T-helper 2 cell treated with Interferon-gamma antibody and Interleukin-4, amounts not matched to agents 5 μg/mL and 100 μg/mL, for 36 hours (primary cell): ENCODE measurements around the gene TGFBR3.

Experiments
- DNase-seq: peaks from one replicate; pipeline ENCODE4 v3.0.0; 2021; ENCODE audit warnings: low spot score
- H3K27ac Mint-ChIP-seq: one replicate; pipeline ENCODE4 v1.8.0; 2021; ENCODE audit warnings: mild to moderate bottlenecking, mixed read lengths
- H3K27me3 Mint-ChIP-seq: one replicate; pipeline ENCODE4 v1.8.0; 2021; ENCODE audit warnings: low read depth, mixed read lengths
- H3K36me3 Mint-ChIP-seq: one replicate; pipeline ENCODE4 v1.8.0; 2021; ENCODE audit warnings: low read depth, mixed read lengths
- H3K4me1 Mint-ChIP-seq: one replicate; pipeline ENCODE4 v1.8.0; 2021; ENCODE audit warnings: low read depth, mixed read lengths
- H3K4me3 Mint-ChIP-seq: one replicate; pipeline ENCODE4 v1.8.0; 2022; ENCODE audit warnings: mild to moderate bottlenecking, moderate library complexity, mixed read lengths
- H3K9me3 Mint-ChIP-seq: one replicate; pipeline ENCODE4 v1.8.0; 2021; ENCODE audit warnings: mixed read lengths

TGFBR3 gene

DNA sequence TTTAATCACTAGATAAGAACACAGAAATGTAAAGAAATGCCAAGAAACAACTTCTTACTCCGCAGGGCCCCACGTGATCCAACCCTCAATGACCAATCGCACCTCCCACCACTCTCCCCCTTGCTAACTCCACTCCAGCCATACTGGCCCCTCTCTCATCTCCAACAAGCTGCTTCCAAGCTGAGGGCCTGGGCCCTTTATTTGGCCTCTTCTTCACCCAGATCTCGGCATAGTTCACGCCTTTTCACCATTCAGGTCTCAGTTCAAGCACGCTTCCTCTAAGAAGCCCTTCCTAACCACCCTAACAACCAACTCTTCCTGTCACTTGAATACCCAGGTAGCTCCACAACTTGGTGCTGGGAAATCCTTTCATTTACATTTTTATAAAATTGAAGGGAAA is 110.7 kb downstream of the TGFBR3 start:
- no peak for DNase-seq
- Mint-ChIP-seq H3K4me3 (no peak overlapping the region), H3K27me3 (no peaks in the 10 kb centered on the region), H3K27ac (no peak overlapping the region), H3K9me3 (no peaks in the 10 kb centered on the region), H3K4me1 (peaks cover 4% of the 10 kb centered on the region), H3K36me3 (peaks cover 1% of the 10 kb centered on the region)

DNA sequence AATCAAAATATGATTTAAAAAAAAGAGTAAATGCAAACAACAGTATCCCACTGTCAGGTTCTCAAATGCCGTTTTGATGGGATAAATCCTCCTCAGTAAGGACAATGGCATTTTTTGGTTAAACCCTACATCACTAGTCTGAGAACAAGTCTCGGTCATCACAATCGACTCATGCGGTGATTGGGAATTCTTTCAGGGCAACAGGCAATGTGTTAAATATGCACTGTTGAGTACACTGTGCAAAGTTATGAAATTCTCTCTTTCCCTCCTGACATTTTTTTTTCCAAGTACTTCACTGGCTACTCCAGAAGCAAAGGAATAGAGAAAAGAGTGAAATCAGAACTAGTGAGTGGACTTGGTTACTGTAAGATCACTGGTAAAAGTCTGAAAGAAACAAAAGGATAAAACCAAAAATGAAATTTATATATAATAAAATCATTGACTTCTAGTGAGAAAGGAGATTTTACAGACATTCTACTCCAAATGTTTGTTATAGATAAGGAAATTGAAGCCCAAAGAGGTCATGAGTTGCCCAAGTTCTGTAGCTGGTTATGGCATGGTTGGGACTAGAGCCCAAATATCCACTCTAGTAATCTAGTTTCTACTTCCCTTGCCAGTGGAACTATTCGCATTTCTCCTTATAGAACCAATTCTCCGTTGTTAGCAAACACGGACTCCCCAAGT is 111.3 kb downstream of the TGFBR3 start:
- Mint-ChIP-seq H3K36me3 (peaks cover 1% of the 10 kb centered on the region), H3K4me1 (peaks cover 4% of the 10 kb centered on the region), H3K9me3 (no peaks in the 10 kb centered on the region), H3K27ac (no peak overlapping the region), H3K27me3 (no peaks in the 10 kb centered on the region), H3K4me3 (no peak overlapping the region)
- no peak for DNase-seq

DNA sequence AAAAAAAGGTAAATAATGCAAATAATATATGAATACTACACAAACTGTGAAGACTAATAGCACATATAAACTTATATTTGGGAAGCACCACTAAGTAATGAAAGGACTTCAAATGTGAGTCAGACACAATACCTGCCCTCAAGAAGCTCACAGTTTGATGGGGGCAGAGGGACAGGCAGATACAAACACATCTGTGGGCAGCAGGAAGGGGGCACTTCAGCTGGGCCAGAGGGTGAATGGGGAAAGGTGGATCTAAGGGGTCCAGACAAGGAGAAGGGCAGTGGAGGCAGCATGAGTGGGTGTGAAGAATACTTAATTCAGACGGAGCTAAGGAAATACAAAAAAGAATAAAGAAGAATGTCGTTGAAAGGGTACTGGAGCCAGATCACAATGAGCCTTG is 114.2 kb downstream of the TGFBR3 start:
- Mint-ChIP-seq H3K27ac (no peak overlapping the region), H3K4me1 (peaks cover 10% of the 10 kb centered on the region), H3K36me3 (peaks cover 7% of the 10 kb centered on the region), H3K4me3 (no peak overlapping the region), H3K27me3 (no peaks in the 10 kb centered on the region), H3K9me3 (no peaks in the 10 kb centered on the region)
- DNase-seq = no peak

DNA sequence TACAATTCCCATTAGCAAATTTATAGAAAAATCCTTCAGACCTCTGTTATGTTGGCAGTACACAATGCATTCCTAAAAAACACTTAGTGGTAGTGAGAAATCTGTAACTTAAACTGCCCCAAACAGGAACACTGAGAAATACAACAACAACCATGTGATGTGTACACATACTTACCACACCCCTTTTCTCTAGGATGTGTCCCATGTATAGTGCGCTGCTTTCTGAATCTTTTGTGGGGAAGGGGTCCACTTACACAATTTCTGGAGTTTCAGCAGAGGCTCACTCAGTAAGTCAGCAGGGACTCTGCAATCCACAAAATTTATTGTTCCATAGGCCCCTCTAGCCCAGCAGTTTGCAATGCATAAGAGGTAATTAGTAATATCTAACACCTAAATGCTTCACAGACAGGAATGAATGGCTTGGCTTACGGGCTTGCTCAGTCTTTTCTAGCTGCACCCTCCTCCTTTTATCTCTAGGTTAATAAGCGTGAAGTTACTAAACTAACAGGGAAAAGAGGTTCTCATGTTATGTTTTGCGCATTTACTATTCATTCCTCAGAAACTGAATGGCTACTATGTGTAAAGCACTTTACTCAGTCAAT is 115.2 kb downstream of the TGFBR3 start:
- no peak overlapping the region for H3K27ac Mint-ChIP-seq
- H3K36me3 Mint-ChIP-seq = peaks cover 8% of the 10 kb centered on the region
- H3K9me3 Mint-ChIP-seq = no peaks in the 10 kb centered on the region
- H3K4me1 Mint-ChIP-seq = peaks cover 10% of the 10 kb centered on the region
- DNase-seq = no peak
- H3K27me3 Mint-ChIP-seq = no peaks in the 10 kb centered on the region
- no peak overlapping the region for H3K4me3 Mint-ChIP-seq

DNA sequence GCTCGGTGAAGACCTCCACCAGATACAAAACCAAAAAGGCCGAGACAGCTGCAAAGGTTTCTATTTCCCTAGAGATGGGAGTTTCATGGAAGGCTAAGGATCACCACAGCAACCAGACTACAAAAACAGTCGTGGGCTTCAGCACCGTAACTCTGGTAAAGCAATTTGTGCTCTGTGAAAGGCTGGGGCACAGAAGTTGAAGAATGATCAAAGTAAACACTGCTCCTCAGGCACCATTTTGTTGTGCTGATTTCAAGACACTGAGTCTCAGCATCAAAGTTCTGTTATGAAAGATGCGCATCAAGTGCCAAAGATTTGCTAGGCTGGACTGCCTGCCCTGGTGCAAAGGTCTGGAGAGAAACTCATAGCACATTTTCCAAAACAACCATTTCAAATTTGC is 116.2 kb downstream of the TGFBR3 start:
- Mint-ChIP-seq H3K9me3 (no peaks in the 10 kb centered on the region), H3K27me3 (no peaks in the 10 kb centered on the region), H3K36me3 (peaks cover 10% of the 10 kb centered on the region), H3K4me1 (peaks cover 10% of the 10 kb centered on the region), H3K4me3 (no peak overlapping the region), H3K27ac (no peak overlapping the region)
- no peak for DNase-seq

DNA sequence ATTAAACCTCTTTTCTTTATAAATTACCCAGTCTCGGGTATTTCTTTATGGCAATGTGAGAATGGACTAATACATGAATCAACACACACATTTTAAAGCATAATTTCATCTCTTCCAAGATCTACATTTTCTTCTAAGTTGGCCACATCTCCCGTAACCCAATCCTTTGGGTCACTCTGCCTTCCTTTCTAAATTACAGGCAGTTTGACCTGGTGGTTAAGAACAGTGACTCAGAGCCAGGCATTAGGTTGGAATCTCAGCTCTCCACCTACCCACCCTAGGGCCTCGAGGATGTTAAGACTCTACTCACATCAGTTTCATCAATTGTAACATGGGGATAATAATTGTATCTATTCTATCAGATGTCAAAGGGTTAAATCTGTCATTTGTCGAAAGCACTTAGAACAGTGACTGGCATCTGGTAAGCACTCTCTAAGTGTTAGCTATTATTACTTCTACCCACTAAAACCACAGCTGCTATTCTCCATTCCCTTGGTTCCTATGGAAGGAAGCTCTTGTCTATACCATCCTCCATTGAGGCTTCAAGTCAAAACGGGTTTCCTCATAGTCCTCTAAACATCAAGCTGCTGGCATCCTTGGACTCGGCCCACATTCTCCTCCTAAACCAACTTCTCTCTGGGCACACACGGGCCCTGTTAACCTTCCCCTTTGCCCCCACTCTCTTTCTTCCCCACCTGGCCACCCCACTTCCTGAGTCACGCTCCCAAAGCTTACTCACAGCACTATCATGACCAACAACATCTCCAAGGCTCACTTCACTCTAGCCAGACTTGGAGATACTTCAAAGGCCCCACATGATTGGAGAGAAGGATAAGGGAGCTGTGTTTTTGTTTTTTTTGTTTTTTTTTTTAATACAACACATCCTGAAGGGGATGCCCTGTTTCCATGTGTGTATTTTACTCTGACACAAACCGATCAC is 116.9 kb downstream of the TGFBR3 start:
- Mint-ChIP-seq H3K27me3 (no peaks in the 10 kb centered on the region), H3K9me3 (no peaks in the 10 kb centered on the region), H3K4me3 (no peak overlapping the region), H3K36me3 (peaks cover 10% of the 10 kb centered on the region), H3K27ac (no peak overlapping the region), H3K4me1 (peaks cover 10% of the 10 kb centered on the region)
- DNase-seq = no peak

DNA sequence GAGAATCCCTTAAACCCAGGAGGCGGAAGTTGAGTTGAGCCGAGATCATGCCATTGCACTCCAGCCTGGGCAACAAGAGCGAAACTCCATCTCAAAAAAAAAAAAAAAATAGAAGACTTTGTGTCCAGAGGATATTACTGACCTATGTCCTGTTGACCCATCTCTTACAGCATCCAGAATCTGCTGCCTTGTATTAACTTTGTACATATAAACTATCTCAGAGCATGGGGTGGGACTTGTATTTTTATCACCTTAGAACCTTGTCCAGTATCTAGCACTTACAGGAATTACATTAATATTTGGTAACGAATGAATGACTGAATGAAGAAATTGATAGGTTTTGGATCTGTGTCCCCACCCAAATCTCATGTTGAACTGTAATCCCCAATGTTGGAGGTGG is 117.8 kb downstream of the TGFBR3 start:
- no peak for DNase-seq
- Mint-ChIP-seq H3K27me3 (no peaks in the 10 kb centered on the region), H3K4me1 (peaks cover 12% of the 10 kb centered on the region), H3K27ac (no peak overlapping the region), H3K36me3 (peaks cover 10% of the 10 kb centered on the region), H3K9me3 (no peaks in the 10 kb centered on the region), H3K4me3 (no peak overlapping the region)

DNA sequence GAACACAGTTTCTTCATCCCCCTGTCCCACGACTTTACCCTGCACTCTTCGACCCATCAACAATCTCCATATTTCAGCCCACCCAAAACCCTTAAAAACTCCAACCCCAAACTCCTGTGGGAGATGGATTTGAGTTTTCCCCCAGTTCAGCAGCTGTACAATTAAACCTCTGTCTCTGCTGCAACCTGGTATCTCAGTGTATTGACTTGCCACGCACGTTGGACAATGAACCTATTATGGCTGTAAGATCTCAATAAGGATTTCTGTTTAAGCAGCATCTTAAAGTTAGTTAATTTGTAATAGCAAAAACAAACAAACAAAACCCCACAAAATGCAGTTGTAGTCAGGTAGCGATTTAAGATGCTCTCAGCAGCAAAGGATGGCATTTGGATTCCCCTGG is 119.1 kb downstream of the TGFBR3 start:
- no peak overlapping the region for H3K27ac Mint-ChIP-seq

DNA sequence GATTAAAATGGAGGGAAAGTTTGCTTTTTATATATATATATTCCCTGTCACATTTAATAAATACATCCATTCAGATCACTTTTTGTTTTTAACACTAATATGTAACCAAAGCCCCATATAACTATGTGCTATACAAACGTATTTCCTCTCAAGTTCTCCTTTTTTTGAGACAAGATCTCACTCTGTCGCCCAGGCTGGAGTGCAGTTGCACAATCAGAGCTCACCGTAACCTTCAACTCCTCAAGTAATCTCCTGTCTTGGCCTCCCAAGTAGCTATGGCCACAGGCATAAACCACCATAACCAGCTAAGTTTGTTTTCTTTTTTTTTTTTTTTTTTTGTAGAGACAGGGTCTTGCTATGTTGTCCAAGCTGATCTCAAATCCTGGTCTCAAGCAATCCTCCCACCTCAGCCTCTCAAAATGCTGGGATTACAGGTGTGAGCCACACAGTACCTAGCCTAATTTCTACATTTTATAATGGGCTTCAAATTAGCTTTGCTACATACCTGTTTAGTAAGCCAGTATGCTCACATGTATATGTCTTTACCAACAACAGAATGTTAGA is 120.0 kb downstream of the TGFBR3 start:
- no peak for DNase-seq
- H3K4me3 Mint-ChIP-seq = no peak overlapping the region
- H3K36me3 Mint-ChIP-seq = peaks cover 10% of the 10 kb centered on the region
- peaks cover 10% of the 10 kb centered on the region for H3K4me1 Mint-ChIP-seq
- peaks cover 5% of the 10 kb centered on the region for H3K27me3 Mint-ChIP-seq
- H3K9me3 Mint-ChIP-seq = no peaks in the 10 kb centered on the region
- no peak overlapping the region for H3K27ac Mint-ChIP-seq

More for the DNA sequence above, 119.1 kb downstream of the TGFBR3 start:
- Mint-ChIP-seq H3K4me1 (peaks cover 8% of the 10 kb centered on the region), H3K9me3 (no peaks in the 10 kb centered on the region), H3K36me3 (peaks cover 10% of the 10 kb centered on the region), H3K27me3 (no peaks in the 10 kb centered on the region), H3K4me3 (no peak overlapping the region)
- DNase-seq = no peak

DNA sequence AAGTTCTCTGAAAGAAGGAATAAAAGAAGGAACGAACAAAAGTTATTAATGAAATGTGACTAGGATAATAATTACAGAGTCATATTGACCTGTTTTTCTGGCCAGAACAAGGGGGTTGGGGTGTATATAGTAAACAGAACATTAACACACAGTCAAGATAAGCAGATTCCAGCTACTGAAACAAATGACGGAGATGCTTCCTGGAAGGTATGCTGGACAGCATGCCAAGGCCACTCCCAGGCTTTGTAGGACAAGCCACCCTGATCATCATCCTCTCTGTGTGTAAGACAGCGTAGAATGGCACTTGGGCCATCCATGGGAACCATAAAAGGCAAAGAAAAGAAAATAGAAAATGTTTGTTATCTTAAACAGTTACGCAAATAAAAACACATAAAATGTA is 120.7 kb downstream of the TGFBR3 start:
- Mint-ChIP-seq H3K27ac (no peak overlapping the region), H3K4me1 (peaks cover 12% of the 10 kb centered on the region), H3K4me3 (no peak overlapping the region), H3K27me3 (peaks cover 5% of the 10 kb centered on the region), H3K36me3 (peaks cover 10% of the 10 kb centered on the region), H3K9me3 (no peaks in the 10 kb centered on the region)
- no peak for DNase-seq

DNA sequence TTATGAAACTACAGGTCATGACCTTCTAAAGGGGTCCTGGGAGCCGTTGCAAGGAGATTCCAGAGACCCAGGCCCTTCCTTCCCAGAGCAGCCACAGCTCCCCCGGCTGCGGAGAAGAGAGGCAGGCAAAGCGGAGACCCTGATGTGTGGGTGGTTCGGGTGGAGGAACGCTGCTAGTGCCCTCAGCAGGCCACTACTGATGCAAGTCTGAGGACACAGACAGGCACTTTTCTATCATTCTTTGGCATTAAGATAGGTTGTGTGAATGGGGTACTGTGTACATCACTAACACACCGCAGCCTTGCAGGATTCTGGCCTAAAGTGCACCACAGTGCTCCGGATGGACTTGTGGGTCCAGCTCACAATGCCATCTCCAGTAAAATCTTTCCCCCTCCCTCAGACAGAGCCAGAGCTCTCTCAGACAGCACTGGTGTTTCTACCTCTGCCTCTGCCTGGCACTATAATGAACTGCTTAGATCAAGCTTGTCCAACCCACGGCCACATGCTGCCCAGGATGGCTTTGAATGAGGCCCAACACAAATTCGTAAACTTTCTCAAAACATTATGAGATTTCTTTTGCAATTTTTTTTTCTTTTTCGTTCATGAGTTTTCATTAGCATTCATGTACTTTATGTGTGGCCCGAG is 121.4 kb downstream of the TGFBR3 start:
- no peak for DNase-seq
- H3K9me3 Mint-ChIP-seq = no peaks in the 10 kb centered on the region
- H3K4me1 Mint-ChIP-seq = peaks cover 12% of the 10 kb centered on the region
- no peak overlapping the region for H3K27ac Mint-ChIP-seq
- no peak overlapping the region for H3K4me3 Mint-ChIP-seq
- peaks cover 11% of the 10 kb centered on the region for H3K36me3 Mint-ChIP-seq
- H3K27me3 Mint-ChIP-seq = peaks cover 5% of the 10 kb centered on the region

DNA sequence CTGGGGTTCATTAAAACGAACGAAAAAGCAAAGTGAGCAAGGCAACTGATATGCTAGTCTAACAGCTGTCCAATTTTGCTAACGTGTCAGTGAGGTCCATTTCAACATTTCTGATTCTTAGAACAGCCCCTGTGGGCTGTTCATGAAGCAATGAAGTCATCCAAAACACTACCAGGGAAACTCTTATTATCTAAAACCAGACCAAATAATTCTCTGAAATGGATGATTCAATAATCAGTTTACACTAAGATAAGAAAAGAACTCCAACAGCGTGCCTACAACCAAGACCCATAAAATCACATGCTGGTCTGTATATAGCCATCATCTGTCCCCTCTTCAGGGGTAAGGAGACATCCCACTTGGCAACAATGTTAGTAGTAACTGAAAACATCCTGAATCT is 122.7 kb downstream of the TGFBR3 start:
- Mint-ChIP-seq H3K27ac (no peak overlapping the region), H3K36me3 (peaks cover 10% of the 10 kb centered on the region), H3K4me1 (peaks cover 9% of the 10 kb centered on the region), H3K4me3 (no peak overlapping the region), H3K27me3 (peaks cover 5% of the 10 kb centered on the region), H3K9me3 (no peaks in the 10 kb centered on the region)
- no peak for DNase-seq

DNA sequence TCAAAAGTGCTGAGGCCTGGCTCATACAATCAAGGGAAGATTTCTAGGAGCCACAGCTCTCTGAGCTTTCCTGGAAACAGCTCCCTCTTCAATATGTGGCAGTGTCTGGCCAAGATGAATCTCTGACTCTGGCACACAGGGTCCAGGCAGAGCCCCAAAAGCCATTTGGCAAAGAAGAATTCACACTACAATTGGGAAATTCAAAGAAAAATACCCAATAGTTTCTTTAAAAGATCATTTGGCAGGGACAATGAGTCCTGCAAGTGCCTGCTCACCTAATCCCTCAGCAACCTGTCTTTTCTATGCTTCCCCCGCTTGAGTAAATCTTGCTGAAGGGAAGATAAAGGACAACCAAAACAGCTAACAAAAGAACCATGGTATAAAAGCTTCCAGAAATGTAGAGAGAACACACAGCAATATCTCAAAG is 124.6 kb downstream of the TGFBR3 start:
- Mint-ChIP-seq H3K27me3 (peaks cover 5% of the 10 kb centered on the region), H3K4me1 (peaks cover 9% of the 10 kb centered on the region), H3K36me3 (peaks cover 8% of the 10 kb centered on the region), H3K4me3 (no peak overlapping the region), H3K27ac (no peak overlapping the region), H3K9me3 (no peaks in the 10 kb centered on the region)
- no peak for DNase-seq
